Esophagus mucosa (tissue), 1 donor: ENCODE data around the gene CTNNBL1. TPM values are rescaled to one million over a fixed set of nuclear protein-coding genes. Genes with fewer than 3 reads are reported as not detected.
A peak's percentile ranks its signal among the peaks of the same experiment; 100 is the strongest.

Experiments
- ATAC-seq: fragments of 200-7000 bp; cut with Tn5 transposase; one replicate; pipeline ENCODE4 v1.9.1; 2020
- total RNA-seq: library from RNA; stranded (reverse); gene quantifications from one replicate; pipeline ENCODE4 v1.2.4, GENCODE V29; 2023
- donor health status: DM: yes; HTN: yes; CAD: no.

Gene CTNNBL1
- total RNA-seq, 1 donor from 2014 or later: 38.7 TPM

- ATAC-seq: no peak
Observed at GRCh38 chr20:37882961-37883712, 189.3 kb downstream of the CTNNBL1 start.

DNA sequence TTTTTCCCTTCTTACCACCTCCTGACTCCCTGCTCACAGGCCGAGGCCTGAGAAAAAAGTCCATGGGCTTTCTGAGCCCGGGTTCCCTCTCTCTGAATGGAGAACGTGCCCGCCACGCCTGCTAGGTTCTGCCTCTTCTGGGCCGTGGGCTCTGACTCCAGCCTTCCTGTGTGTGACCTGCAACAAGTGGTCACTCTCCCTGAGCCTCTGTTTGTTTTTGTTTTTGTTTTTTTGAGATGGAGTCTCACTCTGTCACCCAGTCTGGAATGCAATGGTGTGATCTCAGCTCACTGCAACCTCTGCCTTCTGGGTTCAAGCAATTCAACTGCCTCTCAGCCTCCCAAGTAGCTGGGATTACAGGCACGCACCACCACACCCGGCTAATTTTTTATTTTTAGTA lies 191.2 kb downstream of the CTNNBL1 start:
- ATAC-seq: no peak

GRCh38 chr20:37885593-37886503 lies 192.0 kb downstream of the CTNNBL1 start:
- ATAC-seq: no peak

DNA sequence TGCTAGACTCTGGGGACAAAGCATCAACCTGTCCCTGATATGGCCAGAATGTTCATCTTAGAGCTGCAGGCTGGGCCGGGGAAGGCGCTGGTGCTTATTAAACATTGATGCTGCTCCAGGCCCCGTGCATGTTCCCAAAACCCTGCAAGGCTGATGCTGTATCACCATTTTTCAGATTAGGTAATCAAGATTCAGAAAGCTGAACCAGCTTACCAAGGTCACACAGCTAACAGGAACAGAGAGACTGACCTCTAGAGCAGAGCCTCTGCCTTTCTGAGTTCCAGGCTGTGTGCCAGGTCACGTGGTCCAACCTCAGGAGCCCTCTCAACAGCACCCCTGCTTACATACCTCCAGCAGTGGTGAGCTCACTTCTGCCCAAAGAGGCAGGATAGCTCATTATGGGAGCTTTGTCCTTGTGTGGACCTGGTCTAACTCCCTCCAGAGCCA lies 193.0 kb downstream of the CTNNBL1 start:
- ATAC-seq: no peak

DNA sequence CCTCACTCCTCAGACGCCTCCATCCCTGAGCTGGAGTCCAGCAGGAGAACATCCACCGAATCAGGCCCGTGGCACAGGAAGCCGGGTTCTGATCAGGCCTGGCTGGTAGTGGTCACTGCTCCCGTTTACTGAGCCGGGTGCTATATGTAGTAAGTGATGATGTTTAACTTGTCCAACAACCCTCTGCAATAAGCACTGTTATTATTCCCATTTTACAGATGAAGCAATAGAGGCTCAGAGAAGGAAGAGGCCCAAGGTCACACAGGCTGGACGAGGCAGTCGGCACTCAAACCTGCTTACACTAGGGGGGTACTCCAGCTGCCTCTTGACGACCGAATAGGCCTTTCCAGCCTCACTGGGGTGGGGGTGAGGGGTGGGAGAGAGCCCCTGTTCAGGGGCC lies 194.8 kb downstream of the CTNNBL1 start:
- ATAC-seq: no peak

GRCh38 chr20:37890108-37890507 lies 196.3 kb downstream of the CTNNBL1 start:
- no peak for ATAC-seq

- ATAC-seq: no peak
Observed at GRCh38 chr20:37890643-37891042, 196.8 kb downstream of the CTNNBL1 start.

DNA sequence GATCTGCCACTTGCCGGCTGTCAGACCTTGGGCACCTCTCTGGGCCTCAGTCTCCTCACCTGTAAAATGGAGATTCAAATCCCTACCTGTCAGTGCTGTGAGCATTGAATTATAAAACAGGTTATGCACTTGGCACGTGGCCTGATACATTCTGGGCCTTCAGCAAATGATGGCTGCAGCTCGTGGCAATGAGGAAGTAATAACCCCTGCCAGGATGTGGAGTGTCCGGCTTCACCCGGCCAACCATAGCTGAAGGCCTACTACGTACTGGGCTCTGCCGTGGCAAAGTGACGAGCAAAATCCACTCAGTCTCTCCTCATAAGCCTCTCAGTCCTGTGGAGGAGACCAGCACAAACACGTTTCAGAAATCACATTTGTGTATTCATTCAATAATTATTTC lies 198.2 kb downstream of the CTNNBL1 start:
- peak; percentile 24 for ATAC-seq

DNA sequence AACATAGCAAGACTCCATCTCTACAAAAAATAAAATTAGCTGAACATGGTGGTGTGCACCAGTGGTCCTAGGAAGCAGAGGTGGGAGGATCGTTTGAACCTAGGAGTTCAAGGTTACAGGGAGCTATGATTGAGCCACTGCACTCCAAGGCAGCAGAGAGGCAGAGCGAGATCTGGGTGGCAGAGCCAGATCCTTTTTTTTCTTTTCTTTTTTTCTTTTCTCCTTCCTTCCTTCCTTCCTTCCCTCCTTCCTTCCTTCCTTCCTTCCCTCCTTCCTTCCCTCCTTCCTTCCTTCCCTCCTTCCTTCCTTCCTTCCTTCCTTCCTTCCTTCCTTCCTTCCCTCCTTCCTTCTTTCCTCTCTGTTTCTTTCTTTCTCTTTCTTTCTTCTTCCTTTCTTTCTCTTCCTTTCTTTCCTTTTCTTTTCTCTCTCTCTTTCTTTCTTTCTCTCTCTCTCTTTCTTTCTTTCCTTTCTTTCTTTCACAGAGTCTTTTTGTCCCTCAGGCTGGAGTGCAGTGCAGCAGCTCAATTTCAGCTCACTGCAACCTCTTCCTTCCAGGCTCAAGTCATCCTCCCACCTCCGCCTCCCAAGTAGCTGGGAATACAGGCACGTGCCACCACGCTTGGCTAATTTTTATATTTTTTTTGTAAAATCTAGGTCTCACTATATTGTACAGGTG lies 199.9 kb downstream of the CTNNBL1 start:
- ATAC-seq: no peak

- ATAC-seq: no peak
Observed at GRCh38 chr20:37894454-37894853, 200.6 kb downstream of the CTNNBL1 start.

DNA sequence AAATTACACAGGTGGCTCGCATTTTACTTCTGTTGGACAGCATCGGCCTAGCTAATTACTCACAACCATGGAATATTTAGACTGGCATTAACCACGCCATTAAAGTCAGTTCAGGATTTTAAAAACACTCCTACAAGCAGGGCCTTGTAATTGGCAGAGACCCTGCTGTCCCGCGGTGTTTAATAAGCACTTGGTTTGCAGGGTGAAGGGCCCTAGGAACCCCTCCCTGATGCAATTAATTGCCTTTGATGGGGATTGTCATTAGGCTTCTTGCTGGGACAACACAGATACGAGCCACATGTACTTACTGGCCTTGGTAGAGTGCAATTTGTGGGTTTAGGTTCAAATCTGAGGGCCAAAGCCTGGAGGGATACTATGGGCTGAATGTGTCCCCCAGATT lies 201.3 kb downstream of the CTNNBL1 start:
- ATAC-seq: no peak

GRCh38 chr20:37896932-37897548 lies 203.2 kb downstream of the CTNNBL1 start:
- ATAC-seq: no peak

GRCh38 chr20:37898233-37899104 lies 204.6 kb downstream of the CTNNBL1 start:
- ATAC-seq: no peak

GRCh38 chr20:37899105-37900045 lies 205.5 kb downstream of the CTNNBL1 start:
- no peak for ATAC-seq

DNA sequence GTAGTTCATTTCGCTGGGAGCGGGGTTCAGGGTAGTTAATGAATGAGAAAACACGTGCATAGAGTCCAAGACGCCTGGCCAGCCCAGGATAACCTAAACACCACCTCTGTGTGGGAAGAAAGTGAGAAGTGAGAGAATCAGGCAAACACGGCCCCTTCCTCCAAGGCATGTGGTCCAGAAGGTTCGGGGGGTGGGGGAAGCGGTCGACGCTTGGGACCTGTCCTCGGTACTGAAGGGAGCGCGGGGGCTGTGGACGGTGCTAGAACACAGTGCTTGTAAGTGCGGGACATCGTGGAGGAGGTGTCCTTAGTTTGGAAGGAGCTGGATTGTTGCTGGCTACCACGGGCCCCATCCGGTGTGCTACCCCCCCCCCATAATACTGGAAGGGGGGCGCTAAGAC lies 207.4 kb downstream of the CTNNBL1 start:
- ATAC-seq: no peak

DNA sequence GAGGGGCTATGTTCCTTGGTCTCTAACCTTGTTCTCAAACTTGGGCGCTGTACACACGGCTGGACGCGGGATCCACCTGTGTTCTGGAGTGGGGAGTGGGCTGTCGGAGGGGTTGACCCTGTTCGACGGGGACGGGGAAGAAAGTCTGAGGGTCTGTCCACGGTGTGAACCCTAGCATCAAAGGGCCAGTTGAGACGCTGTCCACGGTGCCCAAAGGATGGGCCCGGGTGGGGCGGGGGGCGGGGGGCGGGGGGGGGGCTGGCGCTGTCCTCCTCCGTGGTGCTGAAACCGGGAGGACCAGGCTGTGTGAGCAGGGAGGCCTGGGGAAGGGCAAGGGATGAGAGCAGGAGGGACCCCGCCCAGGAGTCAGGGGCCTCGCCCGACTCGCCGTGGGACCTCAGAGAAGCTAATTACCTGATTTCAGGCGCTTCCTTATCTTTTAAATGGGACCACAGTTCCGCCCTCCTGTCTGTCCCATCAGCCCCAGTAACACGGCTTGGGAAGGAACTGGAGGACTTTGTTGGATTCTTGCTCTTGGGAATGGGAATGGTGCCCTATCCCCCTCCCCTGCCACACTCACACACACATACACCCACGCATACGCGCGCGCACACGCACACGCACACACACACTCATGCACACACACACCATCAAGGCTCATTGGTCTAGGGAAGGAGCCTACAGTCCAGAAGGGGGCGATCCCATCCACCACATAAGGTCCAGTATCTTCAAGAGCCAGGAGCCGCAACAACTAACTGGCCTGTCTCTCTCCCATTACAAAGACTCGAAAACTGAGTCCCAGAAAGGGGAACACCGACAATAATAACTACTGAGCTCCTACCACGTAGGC lies 208.0 kb downstream of the CTNNBL1 start:
- ATAC-seq: peak; percentile 48

GRCh38 chr20:37902504-37903313 lies 208.9 kb downstream of the CTNNBL1 start, which contains the start of gene VSTM2L:
Gene VSTM2L, plus strand, starts transcription at chr20:37903127. Its CDS starts 224 bp downstream, at chr20:37903351.
- peak; percentile 41 for ATAC-seq

DNA sequence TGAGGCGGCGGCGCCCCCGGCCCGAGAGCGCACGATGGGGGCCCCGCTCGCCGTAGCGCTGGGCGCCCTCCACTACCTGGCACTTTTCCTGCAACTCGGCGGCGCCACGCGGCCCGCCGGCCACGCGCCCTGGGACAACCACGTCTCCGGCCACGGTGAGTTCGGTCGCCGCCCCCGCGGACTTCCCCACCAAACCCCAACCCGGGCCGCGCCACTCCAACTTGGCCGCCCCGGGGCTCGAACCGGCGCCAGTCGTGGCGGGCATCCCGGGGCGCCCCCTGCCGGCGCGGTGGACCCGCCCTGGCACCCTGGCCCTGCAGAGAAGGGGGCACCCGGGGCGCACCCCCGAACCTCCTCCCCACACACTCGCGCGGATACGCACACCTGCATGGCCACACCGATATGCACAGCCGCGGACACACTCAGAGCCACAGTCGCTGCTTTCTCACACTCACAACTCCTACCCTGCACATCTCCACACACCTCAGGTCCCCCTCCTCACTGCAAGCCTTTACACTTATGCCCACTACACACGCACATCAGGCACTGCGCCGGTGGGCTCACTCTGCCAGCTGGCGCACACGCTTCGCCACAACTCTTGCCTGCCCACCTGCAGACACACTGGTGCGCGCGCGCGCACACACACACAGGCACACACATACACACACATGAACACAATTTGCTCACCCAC lies 209.6 kb downstream of the CTNNBL1 start:
- ATAC-seq: no peak
